Smooth muscle cell (in vitro differentiated cells): ENCODE results near the gene REV1. TPM values are rescaled to one million over a fixed set of nuclear protein-coding genes. Genes with fewer than 3 reads are reported as not detected.
A peak's percentile ranks its signal among the peaks of the same experiment; 100 is the strongest.
"Not testable (repeated sequence)": the region's sequence is repeated elsewhere in the genome, so short reads cannot be mapped to it uniquely, and the experiment has no call there.

Experiments used
- DNase-seq: peaks from one replicate; lab custom pipeline; 2025; ENCODE audit not compliant: unreplicated experiment; lab: John Stamatoyannopoulos, UW
- H2AFZ ChIP-seq: fragments of 200-600 bp; sonication (generic); 2 replicates; pipeline ENCODE4 v1.6.0; 2016; ENCODE audit warnings: antibody characterized with exemption, low read depth, mild to moderate bottlenecking
- H3F3A ChIP-seq: fragments of 200-600 bp; sonication (generic); 2 replicates; pipeline ENCODE4 v1.6.0; 2017; ENCODE audit warnings: antibody characterized with exemption, low read depth
- H3K27ac ChIP-seq: fragments of 200-600 bp; sonication (generic); 2 replicates; pipeline ENCODE4 v1.5.1; 2016; ENCODE audit warnings: low read depth, mild to moderate bottlenecking
- H3K27me3 ChIP-seq: fragments of 200-600 bp; sonication (generic); 2 replicates; pipeline ENCODE4 v1.6.1; 2016; ENCODE audit warnings: low read depth, mild to moderate bottlenecking
- H3K36me3 ChIP-seq: fragments of 200-600 bp; sonication (generic); 2 replicates; pipeline ENCODE4 v1.5.1; 2016; ENCODE audit warnings: low read depth
- H3K4me1 ChIP-seq: fragments of 200-600 bp; sonication (generic); 2 replicates; pipeline ENCODE4 v1.5.1; 2016; ENCODE audit warnings: low read depth
- H3K4me2 ChIP-seq: fragments of 200-600 bp; sonication (generic); 2 replicates; pipeline ENCODE4 v1.6.0; 2016; ENCODE audit warnings: mild to moderate bottlenecking
- H3K4me3 ChIP-seq: fragments of 200-600 bp; sonication (generic); 2 replicates; pipeline ENCODE4 v1.5.1; 2016; ENCODE audit warnings: mild to moderate bottlenecking
- H3K79me2 ChIP-seq: fragments of 200-600 bp; sonication (generic); 2 replicates; pipeline ENCODE4 v1.6.0; 2016; ENCODE audit warnings: low read depth, mild to moderate bottlenecking
- H3K9ac ChIP-seq: fragments of 200-600 bp; sonication (generic); 2 replicates; pipeline ENCODE4 v1.6.0; 2016; ENCODE audit warnings: low read depth
- H3K9me3 ChIP-seq: fragments of 200-600 bp; sonication (generic); replicated peaks from 2 replicates; pipeline ENCODE4 v1.5.1; 2016; ENCODE audit warnings: low read depth
- H4K20me1 ChIP-seq: fragments of 200-600 bp; sonication (generic); 2 replicates; pipeline ENCODE4 v1.6.0; 2016; ENCODE audit warnings: low read depth
- CTCF ChIP-seq: fragments of 200-600 bp; sonication (generic); IDR thresholded peaks from 2 replicates; pipeline ENCODE4 v1.5.1; 2017; ENCODE audit warnings: borderline replicate concordance, mild to moderate bottlenecking, antibody characterized with exemption; ENCODE audit not compliant: insufficient read depth, poor library complexity, severe bottlenecking
- WGBS: methylation state at CpG from one replicate; pipeline ENCODE4 v1.1.7; 2016; ENCODE audit warnings: low lambda C conversion rate; 5-methylcytosine and 5-hydroxymethylcytosine counted together
- polyA plus RNA-seq: library from polyadenylated mRNA; unstranded; fragments of >200 nt; fragmentation: Nextera tagmentation; extraction: Ambion mirVana; gene quantifications from 2 replicates; pipeline ENCODE4 v1.2.1, GENCODE V29; 2016
- total RNA-seq: library from RNA; depleted of rRNA; stranded (reverse); fragments of >200 nt; gene quantifications from 2 replicates; pipeline ENCODE4 v1.2.3, GENCODE V29; 2014

Gene REV1
- total and polyA plus RNA-seq, 2 experiments from 2014 or later: 9.5 to 20.6 TPM

- TF ChIP-seq CTCF: no peak
- peaks cover 100% of the 10 kb centered on the region for H4K20me1 ChIP-seq
Measured at GRCh38 chr2:99478632-99479031, 11.2 kb downstream of the REV1 start.

GRCh38 chr2:99477054-99477453, 12.8 kb downstream of the REV1 start:
- DNase-seq: no peak
- Histone ChIP-seq H3K36me3 (no peaks in the 10 kb centered on the region), H3F3A (no peaks in the 10 kb centered on the region), H2AFZ (no peak overlapping the region), H3K27ac (no peak overlapping the region), H3K4me1 (peaks cover 13% of the 10 kb centered on the region), H3K4me3 (no peak overlapping the region), H3K9ac (no peak overlapping the region), H3K79me2 (peaks cover 97% of the 10 kb centered on the region), H3K4me2 (no peak overlapping the region), H4K20me1 (peaks cover 99% of the 10 kb centered on the region), H3K27me3 (no peaks in the 10 kb centered on the region), H3K9me3 (no peaks in the 10 kb centered on the region)
- WGBS: 97% methylated on average over 6 of the region's 6 CpGs
- no peak for TF ChIP-seq CTCF

More at GRCh38 chr2:99478632-99479031, 11.2 kb downstream of the REV1 start:
- H3K4me1 ChIP-seq: peaks cover 13% of the 10 kb centered on the region
- no peak overlapping the region for H3K9ac ChIP-seq
- no peak overlapping the region for H3K4me2 ChIP-seq
- WGBS: 86% methylated on average over 5 of the region's 5 CpGs
- no peaks in the 10 kb centered on the region for H3K9me3 ChIP-seq
- H3K79me2 ChIP-seq: peaks cover 100% of the 10 kb centered on the region
- no peak overlapping the region for H3K27ac ChIP-seq
- H2AFZ ChIP-seq: no peak overlapping the region
- H3K27me3 ChIP-seq: no peaks in the 10 kb centered on the region
- no peaks in the 10 kb centered on the region for H3K36me3 ChIP-seq
- no peak for DNase-seq
- H3F3A ChIP-seq: no peaks in the 10 kb centered on the region
- no peak overlapping the region for H3K4me3 ChIP-seq

- Histone ChIP-seq H3K27ac (no peak overlapping the region), H3K9ac (no peak overlapping the region), H2AFZ (no peak overlapping the region), H3K27me3 (no peaks in the 10 kb centered on the region), H3K36me3 (no peaks in the 10 kb centered on the region), H3K9me3 (no peaks in the 10 kb centered on the region), H3K79me2 (peaks cover 97% of the 10 kb centered on the region), H3K4me2 (no peak overlapping the region), H3K4me3 (no peak overlapping the region), H4K20me1 (peaks cover 99% of the 10 kb centered on the region), H3F3A (no peaks in the 10 kb centered on the region), H3K4me1 (peaks cover 13% of the 10 kb centered on the region)
- WGBS: 98% methylated on average over 3 of the region's 3 CpGs
- TF ChIP-seq CTCF: no peak
- no peak for DNase-seq
Measured at GRCh38 chr2:99476629-99477028, 13.2 kb downstream of the REV1 start.

GRCh38 chr2:99475095-99475494, 14.7 kb downstream of the REV1 start:
- not testable (repeated sequence) for H3K36me3 ChIP-seq, H3K9ac ChIP-seq, H3K9me3 ChIP-seq, DNase-seq, H3F3A ChIP-seq, H3K27me3 ChIP-seq, H3K4me2 ChIP-seq, H2AFZ ChIP-seq, H3K4me3 ChIP-seq
- Histone ChIP-seq H3K4me1 (peaks cover 13% of the 10 kb centered on the region), H4K20me1 (peaks cover 99% of the 10 kb centered on the region), H3K27ac (peak overlapping the region; percentile 11), H3K79me2 (peaks cover 97% of the 10 kb centered on the region)
- 95% methylated on average over 4 of the region's 4 CpGs for WGBS
